MM.1S (cell line): ENCODE data around the gene PNN.
"Not testable (repeated sequence)": the region's sequence is repeated elsewhere in the genome, so short reads cannot be mapped to it uniquely, and the experiment has no call there.

Experiments
- DNase-seq: peaks from one replicate; pipeline ENCODE4 v3.0.0-alpha.2; 2015
- H2AFZ ChIP-seq: fragments of 300-600 bp; sonication (generic); 2 replicates; pipeline ENCODE4 v1.6.0; 2016; ENCODE audit warnings: antibody characterized with exemption, low read length
- H3F3A ChIP-seq: fragments of 300-600 bp; sonication (generic); 2 replicates; pipeline ENCODE4 v1.6.1; 2016; ENCODE audit warnings: mild to moderate bottlenecking, antibody characterized with exemption, low read length, moderate library complexity, mixed read lengths; ENCODE audit not compliant: insufficient read depth
- H3K27ac ChIP-seq: fragments of 300-600 bp; sonication (generic); 2 replicates; pipeline ENCODE4 v1.5.1; 2016; ENCODE audit warnings: mild to moderate bottlenecking, low read length
- H3K27me3 ChIP-seq: fragments of 300-600 bp; sonication (generic); replicated peaks from 2 replicates; pipeline ENCODE4 v1.6.0; 2016; ENCODE audit warnings: low read length; ENCODE audit not compliant: insufficient read depth
- H3K36me3 ChIP-seq: fragments of 300-600 bp; sonication (generic); replicated peaks from 2 replicates; pipeline ENCODE4 v1.6.1; 2016; ENCODE audit warnings: mild to moderate bottlenecking, low read length, mixed read lengths; ENCODE audit not compliant: insufficient read depth
- H3K4me1 ChIP-seq: fragments of 300-600 bp; sonication (generic); 2 replicates; pipeline ENCODE4 v1.6.1; 2016; ENCODE audit warnings: low read length, mixed read lengths
- H3K4me2 ChIP-seq: fragments of 300-600 bp; sonication (generic); 2 replicates; pipeline ENCODE4 v1.6.0; 2016; ENCODE audit warnings: low read depth, low read length
- H3K4me3 ChIP-seq: fragments of 300-600 bp; sonication (generic); 2 replicates; pipeline ENCODE4 v1.5.1; 2016; ENCODE audit warnings: low read length, mixed read lengths
- H3K79me2 ChIP-seq: fragments of 300-600 bp; sonication (generic); 2 replicates; pipeline ENCODE4 v1.6.1; 2016; ENCODE audit warnings: mixed run types, low read length, mixed read lengths
- H3K9ac ChIP-seq: fragments of 300-600 bp; sonication (generic); 2 replicates; pipeline ENCODE4 v1.6.1; 2016; ENCODE audit warnings: low read length, mixed read lengths
- H3K9me2 ChIP-seq: fragments of 300-600 bp; sonication (generic); replicated peaks from 2 replicates; pipeline ENCODE4 v1.6.1; 2016; ENCODE audit warnings: mild to moderate bottlenecking, low read length, mixed read lengths; ENCODE audit not compliant: insufficient read depth
- H3K9me3 ChIP-seq: fragments of 300-600 bp; sonication (generic); replicated peaks from 2 replicates; pipeline ENCODE4 v1.6.1; 2016; ENCODE audit warnings: mild to moderate bottlenecking, low read length, mixed read lengths; ENCODE audit not compliant: insufficient read depth
- H4K20me1 ChIP-seq: fragments of 300-600 bp; sonication (generic); 2 replicates; pipeline ENCODE4 v1.6.1; 2016; ENCODE audit warnings: mild to moderate bottlenecking, low read length, moderate library complexity, mixed read lengths; ENCODE audit not compliant: insufficient read depth
- CTCF ChIP-seq: fragments of 300-600 bp; sonication (generic); IDR thresholded peaks from 2 replicates; pipeline ENCODE4 v1.5.1; 2016; ENCODE audit warnings: antibody characterized with exemption, low read length, mixed read lengths
- EZH2 ChIP-seq: fragments of 300-600 bp; sonication (generic); optimal IDR thresholded peaks from 2 replicates; pipeline ENCODE3; 2017; ENCODE audit warnings: low read depth, mild to moderate bottlenecking, antibody characterized with exemption, low read length, mixed read lengths
- EZH2phosphoT487 ChIP-seq: fragments of 300-600 bp; sonication (generic); IDR thresholded peaks from 2 replicates; pipeline ENCODE4 v1.6.1; 2018; ENCODE audit warnings: antibody characterized with exemption, low read length

PNN gene

GRCh38 chr14:39182770-39183684 is 8.0 kb downstream of the PNN start:
- H3K27me3 ChIP-seq = no peaks in the 10 kb centered on the region
- no peaks in the 10 kb centered on the region for H3K9me2 ChIP-seq
- no peaks in the 10 kb centered on the region for H4K20me1 ChIP-seq
- no peak overlapping the region for H3K27ac ChIP-seq
- H2AFZ ChIP-seq = no peak overlapping the region
- no peak overlapping the region for H3K9ac ChIP-seq
- no peaks in the 10 kb centered on the region for H3K4me1 ChIP-seq
- no peaks in the 10 kb centered on the region for H3K9me3 ChIP-seq
- H3K36me3 ChIP-seq = no peaks in the 10 kb centered on the region; the same call in 1 of the 2 replicates
- H3K4me2 ChIP-seq = no peak overlapping the region
- H3K4me3 ChIP-seq = no peak overlapping the region
- H3K79me2 ChIP-seq = no peaks in the 10 kb centered on the region
- no peaks in the 10 kb centered on the region for H3F3A ChIP-seq
- no peak for DNase-seq
- TF ChIP-seq CTCF (no peak), EZH2phosphoT487 (no peak), EZH2 (no peak)

- H3K79me2 ChIP-seq, H2AFZ ChIP-seq, H3K27me3 ChIP-seq, H3K9me2 ChIP-seq, H3K4me1 ChIP-seq, H3K9ac ChIP-seq, DNase-seq, H3K4me2 ChIP-seq, H4K20me1 ChIP-seq, H3K9me3 ChIP-seq, H3K36me3 ChIP-seq, H3K27ac ChIP-seq, H3F3A ChIP-seq, H3K4me3 ChIP-seq: not testable (repeated sequence)
Measured at GRCh38 chr14:39183685-39184003, 8.6 kb downstream of the PNN start.

- Histone ChIP-seq H3K9me2 (no peaks in the 10 kb centered on the region), H3K4me3 (no peak overlapping the region), H3K9me3 (no peaks in the 10 kb centered on the region), H3K4me1 (no peaks in the 10 kb centered on the region), H3K27ac (no peak overlapping the region), H2AFZ (no peak overlapping the region), H3K36me3 (no peaks in the 10 kb centered on the region; the same call in 1 of the 2 replicates), H3K79me2 (no peaks in the 10 kb centered on the region), H3K9ac (no peak overlapping the region), H3K27me3 (no peaks in the 10 kb centered on the region), H3F3A (no peaks in the 10 kb centered on the region), H4K20me1 (no peaks in the 10 kb centered on the region), H3K4me2 (no peak overlapping the region)
- TF ChIP-seq EZH2 (no peak), EZH2phosphoT487 (no peak), CTCF (no peak)
- no peak for DNase-seq
Measured at GRCh38 chr14:39184628-39185255, 9.7 kb downstream of the PNN start.
